Mesenchymal stem cell (in vitro differentiated cells and primary cell): ENCODE data around the gene ZNF22.

Experiments
- DNase-seq: peaks from one replicate; pipeline ENCODE4 v3.0.0-alpha.2; 2013
- H2AFZ ChIP-seq: one replicate; pipeline ENCODE4 v1.6.1; 2013; ENCODE audit warnings: low read depth, mild to moderate bottlenecking, control low read depth, inconsistent platforms, low read length, moderate library complexity
- H2AK5ac ChIP-seq: 2 replicates; pipeline ENCODE4 v1.6.1; 2013; ENCODE audit warnings: low read length, moderate library complexity, mild to moderate bottlenecking, inconsistent platforms; ENCODE audit not compliant: severe bottlenecking
- H2BK120ac ChIP-seq: one replicate; pipeline ENCODE4 v1.6.1; 2013; ENCODE audit warnings: low read depth, mild to moderate bottlenecking, inconsistent platforms, low read length, moderate library complexity
- H2BK12ac ChIP-seq, 2 experiments: one replicate each; pipeline ENCODE4 v1.6.1; 2013; ENCODE audit warnings: inconsistent platforms in 2 of 2, low read length in 2 of 2, mild to moderate bottlenecking in 2 of 2, moderate library complexity in 2 of 2, control low read depth in 1 of 2
- H2BK15ac ChIP-seq: one replicate; pipeline ENCODE4 v1.6.1; 2013; ENCODE audit warnings: mild to moderate bottlenecking, low read depth, inconsistent platforms; ENCODE audit not compliant: poor library complexity, severe bottlenecking
- H2BK5ac ChIP-seq: 2 replicates; pipeline ENCODE4 v1.6.1; 2013; ENCODE audit warnings: low read depth, mild to moderate bottlenecking, low read length, control low read depth, inconsistent platforms; ENCODE audit not compliant: poor library complexity, severe bottlenecking
- H3K14ac ChIP-seq, 2 experiments: one replicate each; pipeline ENCODE4 v1.6.1; 2013; ENCODE audit warnings: inconsistent platforms in 2 of 2, low read length in 2 of 2, control low read depth in 1 of 2, mild to moderate bottlenecking in 1 of 2, moderate library complexity in 1 of 2
- H3K18ac ChIP-seq, 2 experiments: one replicate each; pipeline ENCODE4 v1.6.1; 2013; ENCODE audit warnings: inconsistent platforms in 2 of 2, low read length in 2 of 2, control low read depth in 1 of 2, low read depth in 1 of 2, mild to moderate bottlenecking in 1 of 2
- H3K23ac ChIP-seq, 2 experiments: one replicate each; pipeline ENCODE4 v1.6.1; 2013; ENCODE audit warnings: inconsistent platforms in 2 of 2, low read length in 2 of 2, mild to moderate bottlenecking in 2 of 2, moderate library complexity in 2 of 2, control low read depth in 1 of 2
- H3K27ac ChIP-seq: 2 replicates; pipeline ENCODE4 v1.5.1; 2013; ENCODE audit warnings: mild to moderate bottlenecking, moderate library complexity, low read length, control low read depth, inconsistent platforms; ENCODE audit not compliant: poor library complexity, severe bottlenecking
- H3K27me3 ChIP-seq, 2 experiments: 2 replicates each; pipeline versions ENCODE4 v1.6.1 to v1.7.0; 2013; ENCODE audit warnings: low read length in 2 of 2, mild to moderate bottlenecking in 2 of 2, moderate library complexity in 2 of 2, control low read depth in 1 of 2, inconsistent platforms in 1 of 2; ENCODE audit not compliant: control insufficient read depth in 1 of 2, insufficient read depth in 1 of 2
- H3K36me3 ChIP-seq, 2 experiments: 2 replicates each; pipeline versions ENCODE4 v1.6.1 to v1.7.0; 2013; ENCODE audit warnings: low read length in 2 of 2, control low read depth in 1 of 2, inconsistent platforms in 1 of 2, low read depth in 1 of 2, mild to moderate bottlenecking in 1 of 2; ENCODE audit not compliant: insufficient read depth in 2 of 2, control insufficient read depth in 1 of 2
- H3K4ac ChIP-seq, 2 experiments: one replicate each; pipeline ENCODE4 v1.6.1; 2013; ENCODE audit warnings: inconsistent platforms in 2 of 2, low read length in 2 of 2, mild to moderate bottlenecking in 2 of 2, moderate library complexity in 2 of 2, control low read depth in 1 of 2, low read depth in 1 of 2
- H3K4me1 ChIP-seq: 2 replicates; pipeline ENCODE4 v1.6.1; 2013; ENCODE audit warnings: low read depth, low read length, control low read depth; ENCODE audit not compliant: control insufficient read depth, insufficient read depth
- H3K4me2 ChIP-seq: 2 replicates; pipeline ENCODE4 v1.6.1; 2013; ENCODE audit warnings: low read length, mild to moderate bottlenecking, inconsistent platforms; ENCODE audit not compliant: poor library complexity, severe bottlenecking
- H3K4me3 ChIP-seq, 2 experiments: 2 replicates each; pipeline versions ENCODE4 v1.5.1 to v1.7.0; 2013; ENCODE audit warnings: low read length in 2 of 2, mild to moderate bottlenecking in 2 of 2, control low read depth in 1 of 2, low read depth in 1 of 2; ENCODE audit not compliant: insufficient read depth in 1 of 2
- H3K79me1 ChIP-seq: replicated peaks from 2 replicates; pipeline ENCODE4 v1.6.1; 2013; ENCODE audit warnings: mild to moderate bottlenecking, control low read depth, low read length, inconsistent platforms; ENCODE audit not compliant: poor library complexity, severe bottlenecking
- H3K9ac ChIP-seq: 2 replicates; pipeline ENCODE4 v1.7.0; 2013; ENCODE audit warnings: mild to moderate bottlenecking, low read length, moderate library complexity
- H3K9me3 ChIP-seq: 2 replicates; pipeline ENCODE4 v1.7.0; 2013; ENCODE audit warnings: mild to moderate bottlenecking, low read length; ENCODE audit not compliant: control insufficient read depth
- H4K8ac ChIP-seq: one replicate; pipeline ENCODE4 v1.6.1; 2013; ENCODE audit warnings: inconsistent platforms, mild to moderate bottlenecking, low read length, moderate library complexity
- H4K91ac ChIP-seq: one replicate; pipeline ENCODE4 v1.6.1; 2013; ENCODE audit warnings: mild to moderate bottlenecking, low read length, inconsistent platforms
- WGBS: methylation state at CpG from one replicate; pipeline ENCODE4 v1.1.7; 2013; ENCODE audit warnings: mixed read lengths; 5-methylcytosine and 5-hydroxymethylcytosine counted together

Gene ZNF22

DNA sequence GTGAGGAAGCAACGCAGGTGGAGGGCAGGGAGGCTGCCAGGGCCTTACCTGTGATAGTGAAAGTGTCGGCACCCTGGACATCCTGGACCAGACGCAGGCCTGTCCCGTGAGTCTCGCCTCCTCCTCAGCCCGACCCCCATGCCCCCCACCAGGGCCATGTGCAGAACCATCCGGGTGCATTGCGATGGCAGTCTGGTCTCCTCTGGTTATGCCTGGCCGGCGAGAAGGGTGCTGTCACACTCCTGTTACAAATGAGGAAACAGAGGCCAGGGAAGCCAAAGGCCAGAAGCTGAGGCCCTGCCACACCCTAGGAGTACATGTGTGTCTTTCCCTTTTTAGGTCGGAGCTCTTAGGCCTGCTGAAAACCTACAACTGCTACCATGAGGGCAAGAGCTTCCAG is 29.3 kb upstream of the ZNF22 start:
- H4K8ac ChIP-seq = no peak overlapping the region
- 96% methylated on average over 11 of the region's 11 CpGs for WGBS
- no peak overlapping the region for H3K4me3 ChIP-seq
- no peak overlapping the region for H3K9ac ChIP-seq
- H3K27ac ChIP-seq = no peak overlapping the region
- H3K18ac ChIP-seq = no peak overlapping the region
- no peaks in the 10 kb centered on the region for H3K9me3 ChIP-seq
- no peaks in the 10 kb centered on the region for H3K27me3 ChIP-seq
- peaks cover 27 to 41% of the 10 kb centered on the region in 2 experiments for H3K36me3 ChIP-seq
- H3K14ac ChIP-seq = no peak overlapping the region
- H2BK15ac ChIP-seq = no peak overlapping the region
- peaks cover 37% of the 10 kb centered on the region for H3K4me1 ChIP-seq
- H4K91ac ChIP-seq = no peak overlapping the region
- no peak overlapping the region for H3K4me2 ChIP-seq
- no peak overlapping the region for H2BK12ac ChIP-seq
- no peak overlapping the region for H3K4ac ChIP-seq
- no peak overlapping the region for H2BK120ac ChIP-seq
- H3K23ac ChIP-seq = no peak overlapping the region
- peaks cover 18% of the 10 kb centered on the region for H3K79me1 ChIP-seq
- H2AFZ ChIP-seq = no peak overlapping the region
- no peak overlapping the region for H2BK5ac ChIP-seq
- DNase-seq = no peak
- no peak overlapping the region for H2AK5ac ChIP-seq

GRCh38 chr10:44971935-44972757 is 28.6 kb upstream of the ZNF22 start:
- H3K4me2 ChIP-seq = no peak overlapping the region
- H2BK5ac ChIP-seq = no peak overlapping the region
- H2BK15ac ChIP-seq = no peak overlapping the region
- no peak overlapping the region for H3K27ac ChIP-seq
- no peak for DNase-seq
- no peak overlapping the region for H4K91ac ChIP-seq
- no peak overlapping the region for H3K14ac ChIP-seq
- H2BK120ac ChIP-seq = no peak overlapping the region
- no peak overlapping the region for H2AK5ac ChIP-seq
- H3K9me3 ChIP-seq = no peaks in the 10 kb centered on the region
- no peak overlapping the region for H3K4me3 ChIP-seq
- H2BK12ac ChIP-seq = no peak overlapping the region
- no peak overlapping the region for H2AFZ ChIP-seq
- H3K36me3 ChIP-seq = peaks cover 34 to 47% of the 10 kb centered on the region in 2 experiments
- peaks cover 41% of the 10 kb centered on the region for H3K4me1 ChIP-seq
- no peak overlapping the region for H3K23ac ChIP-seq
- H3K27me3 ChIP-seq = no peaks in the 10 kb centered on the region
- peaks cover 21% of the 10 kb centered on the region for H3K79me1 ChIP-seq
- H3K18ac ChIP-seq = no peak overlapping the region
- no peak overlapping the region for H3K4ac ChIP-seq
- no peak overlapping the region for H3K9ac ChIP-seq
- no peak overlapping the region for H4K8ac ChIP-seq
- 96% methylated on average over 10 of the region's 12 CpGs for WGBS

- H2BK120ac ChIP-seq = no peak overlapping the region
- no peak overlapping the region for H3K4me2 ChIP-seq
- peak overlapping the region; percentile 5 for H4K91ac ChIP-seq
- no peak overlapping the region for H2BK5ac ChIP-seq
- H2BK15ac ChIP-seq = no peak overlapping the region
- no peak overlapping the region for H3K14ac ChIP-seq
- H3K79me1 ChIP-seq = peaks cover 19% of the 10 kb centered on the region
- peaks cover 41 to 54% of the 10 kb centered on the region in 2 experiments for H3K36me3 ChIP-seq
- no peak overlapping the region for H3K27ac ChIP-seq
- H3K4me3 ChIP-seq = no peak overlapping the region
- peaks cover 43% of the 10 kb centered on the region for H3K4me1 ChIP-seq
- no peak overlapping the region for H2AFZ ChIP-seq
- WGBS = 73% methylated on average over 5 of the region's 6 CpGs
- peak overlapping the region in 1 of 2 experiments; percentile 7 for H2BK12ac ChIP-seq
- no peak for DNase-seq
- H3K9me3 ChIP-seq = no peaks in the 10 kb centered on the region
- H3K4ac ChIP-seq = no peak overlapping the region
- peak overlapping the region; percentile 19 for H4K8ac ChIP-seq
- H2AK5ac ChIP-seq = no peak overlapping the region
- no peaks in the 10 kb centered on the region for H3K27me3 ChIP-seq
- no peak overlapping the region for H3K23ac ChIP-seq
- no peak overlapping the region for H3K9ac ChIP-seq
- no peak overlapping the region for H3K18ac ChIP-seq
Measured at GRCh38 chr10:44972874-44973306, 27.8 kb upstream of the ZNF22 start.

DNA sequence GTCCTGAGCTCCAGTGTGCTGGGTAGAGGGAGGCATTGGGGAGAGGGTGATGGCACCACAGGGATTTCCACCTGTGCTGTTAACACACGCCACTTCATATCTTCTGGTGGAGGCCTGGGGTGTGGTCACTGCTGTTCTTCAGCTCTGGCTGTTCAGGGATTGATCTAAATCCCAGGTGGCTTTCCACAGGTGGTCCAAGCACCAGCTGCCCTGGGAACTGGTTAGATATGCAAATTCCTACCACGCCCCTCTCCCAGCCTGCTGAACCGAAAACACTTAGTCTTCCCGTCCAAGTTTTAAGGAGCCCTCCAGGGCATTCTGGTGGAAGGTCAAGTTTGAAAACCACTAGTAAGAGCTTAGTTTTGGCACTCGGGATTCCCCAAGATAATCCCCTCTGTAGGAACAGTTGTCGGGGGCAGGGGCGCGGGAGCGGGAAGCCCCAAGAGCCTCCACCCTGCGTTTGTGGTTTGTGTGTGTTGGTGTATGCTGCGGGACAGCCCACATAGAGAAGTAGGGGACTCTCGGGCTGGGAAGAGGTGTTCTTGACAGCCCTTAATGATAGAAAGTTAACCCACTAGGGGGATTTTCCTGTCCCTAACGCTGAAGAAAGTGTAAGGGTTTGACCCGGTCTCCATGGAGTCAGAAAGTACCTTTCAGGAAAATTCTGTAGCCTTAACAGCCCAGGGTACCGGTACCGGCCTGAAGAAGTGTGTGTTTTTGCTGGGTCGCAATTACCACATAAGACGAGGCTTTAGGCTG is 27.2 kb upstream of the ZNF22 start:
- peak overlapping the region; percentile 60 for H4K91ac ChIP-seq
- no peaks in the 10 kb centered on the region for H3K27me3 ChIP-seq
- H3K4me2 ChIP-seq = no peak overlapping the region
- no peak overlapping the region for H2AFZ ChIP-seq
- H3K36me3 ChIP-seq = peaks cover 41 to 52% of the 10 kb centered on the region in 2 experiments
- H3K14ac ChIP-seq = no peak overlapping the region
- no peak overlapping the region for H2BK120ac ChIP-seq
- H3K4me3 ChIP-seq = no peak overlapping the region
- no peaks in the 10 kb centered on the region for H3K9me3 ChIP-seq
- H2BK5ac ChIP-seq = no peak overlapping the region
- H4K8ac ChIP-seq = no peak overlapping the region
- DNase-seq = no peak
- H3K23ac ChIP-seq = peak overlapping the region in 1 of 2 experiments; percentile 11
- H3K27ac ChIP-seq = no peak overlapping the region
- H3K4me1 ChIP-seq = peaks cover 40% of the 10 kb centered on the region
- peak overlapping the region; percentile 24 to 72 for H3K18ac ChIP-seq
- peak overlapping the region in 1 of 2 experiments; percentile 93 for H3K4ac ChIP-seq
- H3K9ac ChIP-seq = peak overlapping the region; percentile 89
- peaks cover 16% of the 10 kb centered on the region for H3K79me1 ChIP-seq
- H2AK5ac ChIP-seq = peak overlapping the region; percentile 11
- H2BK12ac ChIP-seq = peak overlapping the region; percentile 49 to 97
- H2BK15ac ChIP-seq = no peak overlapping the region
- WGBS = 74% methylated on average over 18 of the region's 18 CpGs
